ENCODE measurements around the gene TIMM29. TPM values are rescaled to one million over a fixed set of nuclear protein-coding genes. Genes with fewer than 3 reads are reported as not detected.

Gene TIMM29
- total and polyA plus RNA-seq, 2 of the 13 experiments (the other 11 are each of a cell fraction or from before 2014, with no cell fraction given) = 7.1 to 33.8 TPM

- no peak for TF ChIP-seq ATF6 (CRISPR knock-in tag; conservative IDR thresholded peaks at IDR 0.05)
- TF ChIP-seq ZNF660 (CRISPR knock-in tag; IDR thresholded peaks at IDR 0.05; ENCODE audit: borderline replicate concordance, low read depth) = no peak
- no peak for TF ChIP-seq ZHX1 (CRISPR knock-in tag; IDR thresholded peaks at IDR 0.05; ENCODE audit: low read depth)
- TF ChIP-seq FOXJ3 (CRISPR knock-in tag; IDR thresholded peaks at IDR 0.05; ENCODE audit: borderline replicate concordance) = 0 out of 2 replicates have a peak, but pooled peaks have one; percentile 39
- no peak for TF ChIP-seq ZBTB46 (CRISPR knock-in tag; IDR thresholded peaks at IDR 0.05; ENCODE audit: borderline replicate concordance)
- no peak for TF ChIP-seq CBX1 (IDR thresholded peaks at IDR 0.05; ENCODE audit: low read depth)
- TF ChIP-seq HIVEP1 (CRISPR knock-in tag; IDR thresholded peaks at IDR 0.05) = no peak; the same call in 1 of the 2 replicates
- TF ChIP-seq AKNA (CRISPR knock-in tag; IDR thresholded peaks at IDR 0.05; ENCODE audit: borderline replicate concordance) = no peak
- no peak for TF ChIP-seq ZNF75D (CRISPR knock-in tag; IDR thresholded peaks at IDR 0.05; ENCODE audit: borderline replicate concordance)
- 0 out of 2 replicates have a peak, but pooled peaks have one; percentile 36 for TF ChIP-seq ZFP1 (CRISPR knock-in tag; IDR thresholded peaks at IDR 0.05)
- TF ChIP-seq PREB (CRISPR knock-in tag; IDR thresholded peaks at IDR 0.05) = no peak
- peak; percentile 69 for TF ChIP-seq RXRA (CRISPR knock-in tag; IDR thresholded peaks at IDR 0.05)
- TF ChIP-seq CEBPG (CRISPR knock-in tag; IDR thresholded peaks at IDR 0.05) = no peak
- peak; percentile 69 for TF ChIP-seq AGO1 (IDR thresholded peaks at IDR 0.05; ENCODE audit: low read depth, low read length, poor library complexity, severe bottlenecking)
Measured at GRCh38 chr19:10928563-10929401, at the start of gene TIMM29, which contains the start of gene YIPF2 (continued).

Measured in HepG2 (cell line).